Parathyroid adenoma (tissue), 2 donors: ENCODE results near the gene SPEM1.

ENCODE experiments used
- H2AFZ ChIP-seq: fragments of 300-600 bp; sonication (generic); one replicate; pipeline ENCODE4 v1.7.0; 2017; ENCODE audit warnings: antibody characterized with exemption, mild to moderate bottlenecking
- H3K27ac ChIP-seq: fragments of 300-600 bp; sonication (generic); one replicate; pipeline ENCODE4 v1.7.0; 2017
- H3K27me3 ChIP-seq: fragments of 300-600 bp; sonication (generic); one replicate; pipeline ENCODE4 v1.7.0; 2017; ENCODE audit warnings: low read length; ENCODE audit not compliant: control insufficient read depth, insufficient read depth
- H3K36me3 ChIP-seq: fragments of 300-600 bp; sonication (generic); one replicate; pipeline ENCODE4 v1.7.0; 2017; ENCODE audit warnings: low read length; ENCODE audit not compliant: control insufficient read depth, insufficient read depth
- H3K4me1 ChIP-seq: fragments of 300-600 bp; sonication (generic); one replicate; pipeline ENCODE4 v1.7.0; 2017; ENCODE audit warnings: control low read depth
- H3K4me2 ChIP-seq: fragments of 300-600 bp; sonication (generic); one replicate; pipeline ENCODE4 v1.7.0; 2017; ENCODE audit warnings: low read length
- H3K4me3 ChIP-seq: fragments of 300-600 bp; sonication (generic); one replicate; pipeline ENCODE4 v1.7.0; 2017; ENCODE audit warnings: low read depth, low read length
- H3K79me2 ChIP-seq: fragments of 300-600 bp; sonication (generic); one replicate; pipeline ENCODE4 v1.7.0; 2017; ENCODE audit warnings: control low read depth
- H3K9ac ChIP-seq: fragments of 300-600 bp; sonication (generic); one replicate; pipeline ENCODE4 v1.7.0; 2017; ENCODE audit warnings: mild to moderate bottlenecking
- H3K9me3 ChIP-seq: fragments of 300-600 bp; sonication (generic); one replicate; pipeline ENCODE4 v1.7.0; 2017; ENCODE audit warnings: low read length; ENCODE audit not compliant: control insufficient read depth
- CTCF ChIP-seq: fragments of 300-600 bp; sonication (generic); IDR thresholded peaks from one replicate; pipeline ENCODE4 v1.7.0; 2017; ENCODE audit warnings: antibody characterized with exemption, mild to moderate bottlenecking
- donor health status: primary hyperparathyroidism.

The SPEM1 gene

GRCh38 chr17:7462474-7463371, 42.6 kb downstream of the SPEM1 start:
- Histone ChIP-seq H3K9me3 (no peaks in the 10 kb centered on the region), H3K4me1 (peaks cover 18% of the 10 kb centered on the region)

GRCh38 chr17:7463372-7463846, 43.3 kb downstream of the SPEM1 start:
- H3K27ac ChIP-seq = no peak overlapping the region
- H3K9ac ChIP-seq = no peak overlapping the region
- H3K9me3 ChIP-seq = no peaks in the 10 kb centered on the region
- TF ChIP-seq CTCF = no peak
- H3K4me3 ChIP-seq = no peak overlapping the region
- H3K27me3 ChIP-seq = no peaks in the 10 kb centered on the region
- H3K4me2 ChIP-seq = no peak overlapping the region
- peaks cover 21% of the 10 kb centered on the region for H3K4me1 ChIP-seq
- no peaks in the 10 kb centered on the region for H3K36me3 ChIP-seq
- H2AFZ ChIP-seq = no peak overlapping the region
- H3K79me2 ChIP-seq = peaks cover 50% of the 10 kb centered on the region

More at GRCh38 chr17:7462474-7463371, 42.6 kb downstream of the SPEM1 start:
- Histone ChIP-seq H3K27ac (no peak overlapping the region), H3K27me3 (no peaks in the 10 kb centered on the region), H3K9ac (no peak overlapping the region), H2AFZ (no peak overlapping the region), H3K4me2 (no peak overlapping the region), H3K4me3 (no peak overlapping the region), H3K79me2 (peaks cover 44% of the 10 kb centered on the region), H3K36me3 (no peaks in the 10 kb centered on the region)
- TF ChIP-seq CTCF = no peak

GRCh38 chr17:7464081-7464480, 44.0 kb downstream of the SPEM1 start:
- H3K79me2 ChIP-seq = peaks cover 56% of the 10 kb centered on the region
- no peak overlapping the region for H3K9ac ChIP-seq
- no peaks in the 10 kb centered on the region for H3K27me3 ChIP-seq
- H3K4me3 ChIP-seq = no peak overlapping the region
- H3K27ac ChIP-seq = no peak overlapping the region
- no peaks in the 10 kb centered on the region for H3K9me3 ChIP-seq
- peaks cover 26% of the 10 kb centered on the region for H3K4me1 ChIP-seq
- H3K4me2 ChIP-seq = no peak overlapping the region
- no peaks in the 10 kb centered on the region for H3K36me3 ChIP-seq
- TF ChIP-seq CTCF = no peak
- no peak overlapping the region for H2AFZ ChIP-seq

GRCh38 chr17:7465597-7466275, 45.6 kb downstream of the SPEM1 start:
- peaks cover 66% of the 10 kb centered on the region for H3K79me2 ChIP-seq
- H3K9me3 ChIP-seq = no peaks in the 10 kb centered on the region
- H3K4me3 ChIP-seq = no peak overlapping the region
- H2AFZ ChIP-seq = no peak overlapping the region
- H3K36me3 ChIP-seq = no peaks in the 10 kb centered on the region
- H3K27ac ChIP-seq = peak overlapping the region; percentile 89
- peaks cover 31% of the 10 kb centered on the region for H3K4me1 ChIP-seq
- H3K27me3 ChIP-seq = no peaks in the 10 kb centered on the region
- H3K4me2 ChIP-seq = no peak overlapping the region
- H3K9ac ChIP-seq = no peak overlapping the region
- TF ChIP-seq CTCF = no peak
